Measurements from ENCODE around the gene ISG20.

ISG20 gene

GRCh38 chr15:88605189-88606069, 33.4 kb upstream of the ISG20 start:
- peaks cover 3% of the 10 kb centered on the region for H3K27me3 ChIP-seq (replicated peaks; ENCODE audit: control insufficient read depth, insufficient read depth, low read length)
- TF ChIP-seq CTCF (IDR thresholded peaks at IDR 0.05; ENCODE audit: insufficient read depth, low read length, poor library complexity, severe bottlenecking) = no peak
- H3K36me3 ChIP-seq (ENCODE audit: control insufficient read depth, insufficient read depth, low read length) = no peaks in the 10 kb centered on the region
- H3K4me3 ChIP-seq (replicated peaks; ENCODE audit: low read depth, low read length) = no peak overlapping the region
- no peak for DNase-seq (ENCODE audit: extremely low read depth, insufficient read length)

- DNase-seq (ENCODE audit: extremely low read depth, insufficient read length) = no peak
- Histone ChIP-seq H3K4me3 (replicated peaks; ENCODE audit: low read depth, low read length) (no peak overlapping the region), H3K27me3 (replicated peaks; ENCODE audit: control insufficient read depth, insufficient read depth, low read length) (peaks cover 3% of the 10 kb centered on the region), H3K36me3 (ENCODE audit: control insufficient read depth, insufficient read depth, low read length) (no peaks in the 10 kb centered on the region)
- TF ChIP-seq CTCF (IDR thresholded peaks at IDR 0.05; ENCODE audit: insufficient read depth, low read length, poor library complexity, severe bottlenecking) = no peak
Observed at GRCh38 chr15:88606070-88606794, 32.6 kb upstream of the ISG20 start.

GRCh38 chr15:88607951-88608350, 30.9 kb upstream of the ISG20 start:
- Histone ChIP-seq H3K27me3 (replicated peaks; ENCODE audit: control insufficient read depth, insufficient read depth, low read length) (peaks cover 3% of the 10 kb centered on the region), H3K36me3 (ENCODE audit: control insufficient read depth, insufficient read depth, low read length) (no peaks in the 10 kb centered on the region), H3K4me3 (replicated peaks; ENCODE audit: low read depth, low read length) (no peak overlapping the region)
- DNase-seq (ENCODE audit: extremely low read depth, insufficient read length) = no peak
- no peak for TF ChIP-seq CTCF (IDR thresholded peaks at IDR 0.05; ENCODE audit: insufficient read depth, low read length, poor library complexity, severe bottlenecking)

- Histone ChIP-seq H3K4me3 (replicated peaks; ENCODE audit: low read depth, low read length) (no peak overlapping the region), H3K27me3 (replicated peaks; ENCODE audit: control insufficient read depth, insufficient read depth, low read length) (peaks cover 3% of the 10 kb centered on the region), H3K36me3 (ENCODE audit: control insufficient read depth, insufficient read depth, low read length) (no peaks in the 10 kb centered on the region)
- TF ChIP-seq CTCF (IDR thresholded peaks at IDR 0.05; ENCODE audit: insufficient read depth, low read length, poor library complexity, severe bottlenecking) = no peak
- DNase-seq (ENCODE audit: extremely low read depth, insufficient read length) = no peak
Observed at GRCh38 chr15:88608607-88609181, 30.1 kb upstream of the ISG20 start.

GRCh38 chr15:88609344-88610090, 29.3 kb upstream of the ISG20 start:
- Histone ChIP-seq H3K4me3 (replicated peaks; ENCODE audit: low read depth, low read length) (no peak overlapping the region), H3K27me3 (replicated peaks; ENCODE audit: control insufficient read depth, insufficient read depth, low read length) (peaks cover 3% of the 10 kb centered on the region), H3K36me3 (ENCODE audit: control insufficient read depth, insufficient read depth, low read length) (no peaks in the 10 kb centered on the region)
- no peak for TF ChIP-seq CTCF (IDR thresholded peaks at IDR 0.05; ENCODE audit: insufficient read depth, low read length, poor library complexity, severe bottlenecking)
- no peak for DNase-seq (ENCODE audit: extremely low read depth, insufficient read length)

Data from GM06990 (cell line).